ENCODE results near the gene GPM6B. TPM values are rescaled to one million over a fixed set of nuclear protein-coding genes. Genes with fewer than 3 reads are reported as not detected.

The GPM6B gene
- total and polyA plus RNA-seq, 2 of the 4 experiments (the other 2 are of a cell fraction): 4.2 to 5.9 TPM

GRCh38 chrX:13752141-13752540 is 64.8 kb downstream of the GPM6B start:
- no peaks in the 10 kb centered on the region for H3K27me3 ChIP-seq (ENCODE audit: control insufficient read depth, insufficient read depth, low read length)
- no peak overlapping the region for H2BK120ac ChIP-seq (ENCODE audit: low read depth, low read length)
- H3K23ac ChIP-seq (ENCODE audit: low read depth, low read length): no peak overlapping the region
- H4K20me1 ChIP-seq (ENCODE audit: insufficient read depth, low read length): no peaks in the 10 kb centered on the region
- no peak overlapping the region for H2AK9ac ChIP-seq (replicated peaks; ENCODE audit: low read depth, low read length, poor library complexity)
- no TSS peak for BruUV-seq (replicated peaks)
- DNase-seq (no peak), ATAC-seq (ENCODE audit: low read depth) (no peak)
- TF ChIP-seq FOS (IDR thresholded peaks at IDR 0.05; ENCODE audit: low read depth, low read length) (no peak), SMC3 (IDR thresholded peaks at IDR 0.05; ENCODE audit: low read depth, low read length) (no peak), RAD21 (IDR thresholded peaks at IDR 0.05; ENCODE audit: low read length) (no peak), MAZ (IDR thresholded peaks at IDR 0.05; ENCODE audit: borderline replicate concordance, low read depth, low read length) (no peak), CHD1 (IDR thresholded peaks at IDR 0.05; ENCODE audit: low read depth, low read length) (no peak), NFE2L2 (IDR thresholded peaks at IDR 0.05; ENCODE audit: low read depth, low read length) (no peak), MAFK (IDR thresholded peaks at IDR 0.05; ENCODE audit: low read depth, low read length) (no peak), BHLHE40 (IDR thresholded peaks at IDR 0.05; ENCODE audit: low read depth, low read length) (no peak), CEBPB (IDR thresholded peaks at IDR 0.05; ENCODE audit: low read depth, low read length) (no peak), RFX5 (IDR thresholded peaks at IDR 0.05; ENCODE audit: low read depth, low read length) (no peak), RCOR1 (IDR thresholded peaks at IDR 0.05; ENCODE audit: insufficient replicate concordance, low read length) (no peak), POLR2A (IDR thresholded peaks at IDR 0.05; ENCODE audit: low read depth, low read length) (no peak), MXI1 (IDR thresholded peaks at IDR 0.05; ENCODE audit: borderline replicate concordance, low read depth, low read length) (no peak)
- TF ChIP-seq, protein P1, sequence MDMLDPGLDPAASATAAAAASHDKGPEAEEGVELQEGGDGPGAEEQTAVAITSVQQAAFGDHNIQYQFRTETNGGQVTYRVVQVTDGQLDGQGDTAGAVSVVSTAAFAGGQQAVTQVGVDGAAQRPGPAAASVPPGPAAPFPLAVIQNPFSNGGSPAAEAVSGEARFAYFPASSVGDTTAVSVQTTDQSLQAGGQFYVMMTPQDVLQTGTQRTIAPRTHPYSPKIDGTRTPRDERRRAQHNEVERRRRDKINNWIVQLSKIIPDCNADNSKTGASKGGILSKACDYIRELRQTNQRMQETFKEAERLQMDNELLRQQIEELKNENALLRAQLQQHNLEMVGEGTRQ (IDR thresholded peaks at IDR 0.05; ENCODE audit: low read depth, low read length): no peak
- TF ChIP-seq, protein P2, sequence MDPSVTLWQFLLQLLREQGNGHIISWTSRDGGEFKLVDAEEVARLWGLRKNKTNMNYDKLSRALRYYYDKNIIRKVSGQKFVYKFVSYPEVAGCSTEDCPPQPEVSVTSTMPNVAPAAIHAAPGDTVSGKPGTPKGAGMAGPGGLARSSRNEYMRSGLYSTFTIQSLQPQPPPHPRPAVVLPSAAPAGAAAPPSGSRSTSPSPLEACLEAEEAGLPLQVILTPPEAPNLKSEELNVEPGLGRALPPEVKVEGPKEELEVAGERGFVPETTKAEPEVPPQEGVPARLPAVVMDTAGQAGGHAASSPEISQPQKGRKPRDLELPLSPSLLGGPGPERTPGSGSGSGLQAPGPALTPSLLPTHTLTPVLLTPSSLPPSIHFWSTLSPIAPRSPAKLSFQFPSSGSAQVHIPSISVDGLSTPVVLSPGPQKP (IDR thresholded peaks at IDR 0.05; ENCODE audit: borderline replicate concordance, low read depth, low read length): no peak
- TF ChIP-seq, protein P3, sequence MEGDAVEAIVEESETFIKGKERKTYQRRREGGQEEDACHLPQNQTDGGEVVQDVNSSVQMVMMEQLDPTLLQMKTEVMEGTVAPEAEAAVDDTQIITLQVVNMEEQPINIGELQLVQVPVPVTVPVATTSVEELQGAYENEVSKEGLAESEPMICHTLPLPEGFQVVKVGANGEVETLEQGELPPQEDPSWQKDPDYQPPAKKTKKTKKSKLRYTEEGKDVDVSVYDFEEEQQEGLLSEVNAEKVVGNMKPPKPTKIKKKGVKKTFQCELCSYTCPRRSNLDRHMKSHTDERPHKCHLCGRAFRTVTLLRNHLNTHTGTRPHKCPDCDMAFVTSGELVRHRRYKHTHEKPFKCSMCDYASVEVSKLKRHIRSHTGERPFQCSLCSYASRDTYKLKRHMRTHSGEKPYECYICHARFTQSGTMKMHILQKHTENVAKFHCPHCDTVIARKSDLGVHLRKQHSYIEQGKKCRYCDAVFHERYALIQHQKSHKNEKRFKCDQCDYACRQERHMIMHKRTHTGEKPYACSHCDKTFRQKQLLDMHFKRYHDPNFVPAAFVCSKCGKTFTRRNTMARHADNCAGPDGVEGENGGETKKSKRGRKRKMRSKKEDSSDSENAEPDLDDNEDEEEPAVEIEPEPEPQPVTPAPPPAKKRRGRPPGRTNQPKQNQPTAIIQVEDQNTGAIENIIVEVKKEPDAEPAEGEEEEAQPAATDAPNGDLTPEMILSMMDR (conservative IDR thresholded peaks at IDR 0.05; ENCODE audit: low read depth, low read length): no peak
- ChIA-PET CTCF (no interaction called here), POLR2A (ENCODE audit: unreplicated experiment) (no interaction called here)
- H4K5ac ChIP-seq (ENCODE audit: low read depth, low read length): no peak overlapping the region
- no peak overlapping the region for H3K4me3 ChIP-seq (ENCODE audit: insufficient read depth, low read depth, low read length)
- H3K4me2 ChIP-seq (ENCODE audit: low read depth, low read length): no peak overlapping the region
- no peak overlapping the region for H2BK15ac ChIP-seq (ENCODE audit: low read depth, low read length)
- no peak overlapping the region for H2AFZ ChIP-seq (replicated peaks; ENCODE audit: low read length, poor library complexity)
- H3K9me1 ChIP-seq (ENCODE audit: insufficient read depth, low read length): no peaks in the 10 kb centered on the region
- intact Hi-C loops (cut with micrococcal nuclease) (no loop called here), in situ Hi-C loops (cut with MboI; ENCODE audit: low sequenced_read_pairs) (no loop called here), dilution Hi-C loops (cut with HindIII; ENCODE audit: low sequenced_read_pairs, unreplicated experiment) (no loop called here)
- no peak overlapping the region for H3K18ac ChIP-seq (ENCODE audit: low read depth, low read length)
- no peak overlapping the region for H3K56ac ChIP-seq (ENCODE audit: extremely low read depth, insufficient read depth, low read length)
- WGBS, 2 experiments (ENCODE audit: extremely low coverage in 2 of 2, insufficient read length in 1 of 2): no CpG with 5 or more reads among the region's 3 CpGs
- peaks cover 4% of the 10 kb centered on the region; the same call in 1 of the 2 replicates for H3K36me3 ChIP-seq (ENCODE audit: control insufficient read depth, insufficient read depth, low read length)
- no peak overlapping the region for H3K4ac ChIP-seq (ENCODE audit: low read depth, low read length)
- H3K79me1 ChIP-seq (ENCODE audit: low read depth in 1 of 2, low read length in 2 of 2): no peaks in the 10 kb centered on the region
- H2BK20ac ChIP-seq (ENCODE audit: low read depth, low read length): no peak overlapping the region
- H2AK5ac ChIP-seq (ENCODE audit: low read depth, low read length): no peak overlapping the region
- no peak overlapping the region for H3K9ac ChIP-seq (ENCODE audit: low read depth, low read length)
- H3K9me3 ChIP-seq (ENCODE audit: control insufficient read depth, insufficient read depth, low read length): no peaks in the 10 kb centered on the region
- H2BK5ac ChIP-seq (ENCODE audit: low read depth, low read length, poor library complexity, severe bottlenecking): no peak overlapping the region
- no peak overlapping the region for H3K14ac ChIP-seq (replicated peaks; ENCODE audit: low read depth, low read length)
- H4K91ac ChIP-seq (ENCODE audit: insufficient read depth, low read depth, low read length): no peak overlapping the region
- H3K4me1 ChIP-seq (ENCODE audit: control insufficient read depth, insufficient read depth, low read length): peaks cover 2% of the 10 kb centered on the region
- H3K27ac ChIP-seq (ENCODE audit: insufficient read depth, low read length): no peak overlapping the region
- no peak overlapping the region for H4K8ac ChIP-seq (ENCODE audit: low read depth in 2 of 2, low read length in 2 of 2)

All from IMR-90 (cell line).